ENCODE results near the gene MNX1.

Gene MNX1

DNA sequence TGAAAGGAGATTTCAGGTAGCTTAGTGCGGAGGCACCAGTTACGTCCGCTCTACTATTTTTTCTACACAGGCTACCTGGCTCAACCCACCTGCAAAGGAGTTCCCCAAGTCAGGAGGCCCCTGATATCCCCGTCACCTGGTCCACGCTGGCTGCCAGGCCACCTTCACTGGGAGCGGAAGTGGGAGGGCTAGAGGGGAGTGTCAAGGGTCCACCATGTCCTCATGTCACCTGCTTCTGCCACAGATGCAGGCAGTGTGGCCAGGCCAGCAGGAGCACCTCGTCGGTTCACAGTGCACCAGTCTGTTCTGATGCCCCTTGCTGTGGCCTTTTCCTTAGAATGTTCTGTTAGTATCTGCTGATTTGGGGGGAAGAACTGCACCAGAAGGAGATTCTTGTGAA, 44.1 kb downstream of the MNX1 start:
- no peak for DNase-seq

DNA sequence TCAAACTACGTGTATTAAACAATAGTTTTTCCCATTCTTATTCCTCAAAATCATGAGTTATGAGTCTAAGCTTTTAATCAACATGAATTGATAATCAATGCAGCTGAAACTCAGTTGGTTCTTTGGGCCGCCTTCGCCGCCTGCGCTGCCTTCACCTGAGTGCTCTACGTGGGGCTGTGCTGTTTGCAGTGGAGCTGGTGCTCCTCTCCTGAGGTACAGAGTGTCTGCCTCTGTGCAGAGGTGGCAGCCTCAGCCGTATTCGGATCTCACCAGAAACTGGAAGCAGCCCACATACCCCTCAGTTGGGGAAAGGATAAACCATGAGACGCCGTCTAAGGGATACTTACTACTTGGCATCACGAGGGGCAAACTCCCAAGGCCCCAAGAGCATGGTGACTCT, 45.5 kb downstream of the MNX1 start:
- DNase-seq = no peak

DNA sequence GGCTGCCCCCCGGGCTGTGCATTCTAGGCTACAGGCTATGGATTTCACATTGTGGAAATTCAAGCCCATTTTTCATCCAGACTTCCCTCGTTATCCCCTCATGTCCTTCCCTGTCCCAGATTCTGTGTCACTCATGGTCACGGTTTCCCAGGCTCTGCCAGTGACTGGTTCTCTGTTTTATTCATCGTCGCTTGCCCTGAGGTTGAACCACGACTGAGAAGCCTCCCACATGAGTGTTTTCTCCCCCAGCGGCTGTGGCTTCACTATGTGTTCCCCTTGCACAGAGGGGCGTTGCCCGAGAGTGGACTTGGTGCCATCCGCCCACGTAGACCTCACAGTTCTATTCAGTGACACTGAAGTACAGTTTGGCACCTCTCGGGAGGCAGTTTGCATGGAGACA, 47.0 kb downstream of the MNX1 start:
- DNase-seq = no peak

DNA sequence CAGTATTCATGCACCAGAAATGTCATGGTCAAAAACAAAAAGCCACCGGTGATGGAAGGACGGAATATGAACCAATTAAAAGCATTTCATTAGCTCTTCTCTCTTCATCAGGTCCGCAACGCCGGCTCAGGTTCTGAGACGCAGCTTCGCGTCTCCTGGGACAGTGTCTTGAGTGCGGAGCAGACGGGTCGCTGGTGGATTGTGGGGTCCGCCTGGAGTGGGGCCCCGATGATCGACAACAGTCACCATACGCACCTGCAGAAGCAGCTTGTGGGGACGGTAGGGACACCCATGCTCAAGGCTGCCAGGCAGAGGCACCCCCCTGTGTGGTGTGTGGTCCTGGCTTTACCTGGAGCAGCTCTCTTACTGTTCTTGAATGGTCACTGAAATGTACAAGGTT, 47.6 kb downstream of the MNX1 start:
- no peak for DNase-seq

DNA sequence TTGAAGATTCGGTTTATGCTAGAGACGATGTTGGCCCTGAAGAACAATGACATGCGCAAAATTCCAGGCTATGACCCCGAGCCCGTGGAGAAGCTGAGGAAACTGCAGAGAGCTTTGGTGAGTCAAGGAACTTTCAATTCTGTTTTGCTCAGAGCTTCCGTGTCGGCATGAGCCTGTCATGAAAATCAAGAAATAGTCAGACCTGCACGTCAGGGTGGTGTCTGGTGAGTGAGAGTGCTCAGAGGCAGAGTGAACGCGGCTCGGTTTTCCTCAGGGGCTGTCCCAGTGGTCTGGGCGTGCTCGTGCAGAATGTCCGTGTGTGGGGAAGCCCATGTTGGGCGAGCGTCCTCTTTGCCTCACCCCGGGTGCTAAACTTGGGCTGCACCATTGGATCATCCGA, 48.3 kb downstream of the MNX1 start:
- DNase-seq = no peak

DNA sequence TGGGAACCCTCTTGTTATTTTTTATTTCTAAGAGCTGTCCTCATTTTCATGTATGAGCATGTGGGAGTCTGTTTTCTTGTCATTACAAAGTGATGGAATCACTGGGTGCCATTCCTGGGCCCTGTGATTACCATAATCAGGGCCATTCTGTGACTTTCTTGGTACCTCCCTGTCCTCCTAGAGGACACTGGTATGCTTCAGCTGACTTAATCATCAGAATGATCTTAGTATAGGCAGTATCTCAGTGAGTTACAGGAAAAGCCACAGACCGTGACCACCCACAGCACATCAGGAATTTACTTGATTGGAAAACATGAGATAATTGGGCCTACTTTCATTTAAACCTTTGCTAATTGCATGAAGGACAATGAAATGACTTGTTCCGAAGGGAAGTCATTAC, 53.7 kb downstream of the MNX1 start:
- no peak for DNase-seq

DNA sequence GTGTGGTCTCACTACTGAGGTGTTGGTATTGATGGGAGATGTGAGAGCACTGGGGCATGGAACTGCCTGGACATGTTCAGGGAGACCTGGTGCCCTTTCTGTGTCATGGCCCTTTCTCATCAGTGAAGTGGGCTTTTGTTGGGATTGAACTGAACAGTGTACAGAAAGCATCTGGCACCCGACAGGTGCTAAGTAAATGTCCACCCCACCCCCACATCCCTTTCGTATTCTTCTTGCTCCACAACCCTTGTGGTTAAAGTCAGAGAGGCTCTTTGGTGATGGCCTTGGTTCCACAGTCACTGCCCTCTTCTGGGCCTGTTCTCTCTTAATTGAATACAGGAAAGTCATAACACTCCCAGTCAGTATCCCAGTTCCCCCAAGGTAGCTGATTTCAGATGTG, 55.5 kb downstream of the MNX1 start:
- DNase-seq = no peak

Measured in CD4-positive, alpha-beta T cell treated with Interleukin-17A for 1 hour (primary cell).